H1 (cell line): ENCODE results near the gene TCF7L2. TPM values are rescaled to one million over a fixed set of nuclear protein-coding genes. Genes with fewer than 3 reads are reported as not detected.

Experiments used
- CTCF ChIA-PET: fragments of 300-600 bp; sonication (Branson Sonifier 250); formaldehyde crosslinking; loops from one replicate; lab custom pipeline; 2021; ENCODE audit not compliant: partially characterized antibody; lab: Charles Lee
- POLR2A ChIA-PET: fragments of 300-600 bp; sonication (Branson Sonifier 250); formaldehyde crosslinking; loops from one replicate; lab custom pipeline; 2021; ENCODE audit warnings: inconsistent platforms; ENCODE audit not compliant: partially characterized antibody; lab: Charles Lee
- DNase-seq, 2 experiments: peaks; one replicate each; pipeline versions ENCODE4 v3.0.0 to v3.0.0-alpha.2; 2010 to 2022; ENCODE audit warnings: low spot score in 2 of 2, low read depth in 1 of 2, mixed read lengths in 1 of 2
- FAIRE-seq: peaks from 2 replicates; lab custom pipeline; 2011; peaks lifted over from hg19 to GRCh38; lab: Jason Lieb, UNC
- H2AFZ ChIP-seq: 2 replicates; pipeline ENCODE4 v1.8.1; 2012; ENCODE audit warnings: low read length, inconsistent platforms
- H2AK5ac ChIP-seq: 2 replicates; pipeline ENCODE4 v1.6.1; 2013; ENCODE audit warnings: low read depth, low read length
- H2BK120ac ChIP-seq: replicated peaks from 2 replicates; pipeline ENCODE3; 2013; ENCODE audit warnings: low read depth, low read length, inconsistent platforms
- H2BK12ac ChIP-seq: 2 replicates; pipeline ENCODE4 v1.6.1; 2013; ENCODE audit warnings: low read depth, low read length
- H2BK15ac ChIP-seq: 2 replicates; pipeline ENCODE4 v1.6.1; 2013; ENCODE audit warnings: low read length
- H2BK20ac ChIP-seq: 2 replicates; pipeline ENCODE4 v1.6.1; 2013; ENCODE audit warnings: low read length
- H2BK5ac ChIP-seq: 2 replicates; pipeline ENCODE4 v1.6.1; 2013; ENCODE audit warnings: low read depth, low read length
- H3K14ac ChIP-seq: 2 replicates; pipeline ENCODE4 v1.6.1; 2013; ENCODE audit warnings: inconsistent platforms; ENCODE audit not compliant: insufficient read length
- H3K18ac ChIP-seq: 2 replicates; pipeline ENCODE4 v1.6.1; 2013; ENCODE audit warnings: low read length; ENCODE audit errors: extremely low read depth
- H3K23ac ChIP-seq: 2 replicates; pipeline ENCODE4 v1.6.1; 2013; ENCODE audit warnings: inconsistent platforms; ENCODE audit not compliant: insufficient read length
- H3K23me2 ChIP-seq: 2 replicates; pipeline ENCODE4 v1.6.1; 2013; ENCODE audit warnings: low read depth, low read length
- H3K27ac ChIP-seq: 2 replicates; pipeline ENCODE4 v1.6.1; 2011; ENCODE audit warnings: low read depth, low read length, inconsistent platforms
- H3K27me3 ChIP-seq, 4 experiments: replicated peaks in 1 of 4; 1 replicate in 1 of 4; 2 replicates in 3 of 4; pipeline versions ENCODE4 v1.6.1 to v1.8.1; 2011 to 2013; ENCODE audit warnings: low read length in 3 of 4, mild to moderate bottlenecking in 3 of 4, inconsistent platforms in 2 of 4, mixed read lengths in 2 of 4, moderate library complexity in 1 of 4; ENCODE audit not compliant: control insufficient read depth in 3 of 4, insufficient read depth in 3 of 4; ENCODE audit errors: extremely low read depth in 1 of 4
- H3K36me3 ChIP-seq, 4 experiments: 2 replicates each; pipeline versions ENCODE4 v1.6.1 to v1.8.1; 2011 to 2013; ENCODE audit warnings: mild to moderate bottlenecking in 4 of 4, low read length in 3 of 4, moderate library complexity in 2 of 4, control low read depth in 1 of 4, inconsistent platforms in 1 of 4; ENCODE audit not compliant: insufficient read depth in 4 of 4, control insufficient read depth in 2 of 4
- H3K4ac ChIP-seq: replicated peaks from 2 replicates; pipeline ENCODE3; 2013; ENCODE audit warnings: low read length, low read depth, mixed read lengths, inconsistent platforms; ENCODE audit not compliant: insufficient read length
- H3K4me1 ChIP-seq, 4 experiments: replicated peaks in 1 of 4; 1 replicate in 1 of 4; 2 replicates in 3 of 4; pipeline versions ENCODE4 v1.6.1 to v1.8.1; 2011 to 2013; ENCODE audit warnings: low read length in 3 of 4, inconsistent platforms in 2 of 4, mixed read lengths in 1 of 4; ENCODE audit not compliant: insufficient read depth in 4 of 4, control insufficient read depth in 3 of 4
- H3K4me2 ChIP-seq, 2 experiments: 2 replicates each; pipeline versions ENCODE4 v1.6.1 to v1.8.1; 2011 to 2013; ENCODE audit warnings: low read depth in 2 of 2, low read length in 2 of 2, control low read depth in 1 of 2, inconsistent platforms in 1 of 2, mild to moderate bottlenecking in 1 of 2; ENCODE audit not compliant: insufficient read depth in 1 of 2
- H3K4me3 ChIP-seq, 4 experiments: fragments of 200-600, 300-600 bp in 1 of 4; sonication (generic), shearing (Covaris generic), sonication (Bioruptor Twin) in 1 of 4; 2 replicates each; pipeline versions ENCODE4 v1.5.1 to v1.8.1; 2011 to 2016; ENCODE audit warnings: low read length in 4 of 4, low read depth in 3 of 4, control low read depth in 2 of 4, inconsistent platforms in 2 of 4, mild to moderate bottlenecking in 2 of 4, mixed read lengths in 1 of 4, moderate library complexity in 1 of 4; ENCODE audit not compliant: insufficient read depth in 2 of 4; ENCODE audit errors: extremely low read depth in 1 of 4
- H3K56ac ChIP-seq: replicated peaks from 2 replicates; pipeline ENCODE3; 2013; ENCODE audit warnings: low read depth, mild to moderate bottlenecking, mixed read lengths, low read length, inconsistent platforms; ENCODE audit not compliant: insufficient read length
- H3K79me1 ChIP-seq: 2 replicates; pipeline ENCODE4 v1.6.1; 2013; ENCODE audit warnings: low read depth, low read length, control low read depth
- H3K79me2 ChIP-seq, 2 experiments: 2 replicates each; pipeline versions ENCODE4 v1.6.1 to v1.8.1; 2012 to 2013; ENCODE audit warnings: low read length in 2 of 2, mild to moderate bottlenecking in 2 of 2, inconsistent platforms in 1 of 2; ENCODE audit not compliant: insufficient read depth in 2 of 2, control insufficient read depth in 1 of 2
- H3K9ac ChIP-seq, 4 experiments: replicated peaks in 1 of 4; 1 replicate in 1 of 4; 2 replicates in 3 of 4; pipeline versions ENCODE4 v1.6.1 to v1.8.1; 2011 to 2013; ENCODE audit warnings: low read depth in 3 of 4, low read length in 3 of 4, control low read depth in 2 of 4, mild to moderate bottlenecking in 2 of 4, moderate library complexity in 2 of 4, inconsistent platforms in 1 of 4; ENCODE audit errors: extremely low read depth in 1 of 4
- H3K9me3 ChIP-seq, 2 experiments: 2 replicates each; pipeline versions ENCODE4 v1.6.1 to v1.8.1; 2012 to 2013; ENCODE audit warnings: mild to moderate bottlenecking in 2 of 2, moderate library complexity in 2 of 2, control low read depth in 1 of 2, inconsistent platforms in 1 of 2, low read depth in 1 of 2, low read length in 1 of 2, mixed read lengths in 1 of 2; ENCODE audit not compliant: insufficient read depth in 2 of 2
- H4K20me1 ChIP-seq, 2 experiments: replicated peaks in 1 of 2; 2 replicates each; pipeline versions ENCODE3 to v1.8.1; 2011 to 2013; ENCODE audit warnings: inconsistent platforms in 2 of 2, low read length in 2 of 2, mild to moderate bottlenecking in 1 of 2; ENCODE audit not compliant: insufficient read depth in 2 of 2, control insufficient read depth in 1 of 2
- H4K5ac ChIP-seq: 2 replicates; pipeline ENCODE4 v1.6.1; 2013; ENCODE audit warnings: low read length, low read depth, mixed read lengths, inconsistent platforms; ENCODE audit not compliant: insufficient read length
- H4K8ac ChIP-seq: 2 replicates; pipeline ENCODE4 v1.8.0; 2013; ENCODE audit warnings: mild to moderate bottlenecking, moderate library complexity, low read length, inconsistent platforms; ENCODE audit not compliant: insufficient read depth; ENCODE audit errors: extremely low read depth
- H4K91ac ChIP-seq: replicated peaks from 2 replicates; pipeline ENCODE3; 2013; ENCODE audit warnings: low read length, mixed read lengths, inconsistent platforms; ENCODE audit not compliant: insufficient read length
- CEBPB ChIP-seq: IDR thresholded peaks from 2 replicates; pipeline ENCODE4 v1.6.1; 2012; ENCODE audit warnings: low read depth, low read length
- MAFK ChIP-seq: IDR thresholded peaks from 2 replicates; pipeline ENCODE4 v1.6.1; 2012; ENCODE audit warnings: low read depth, mild to moderate bottlenecking, improper control_type of control experiment, low read length
- WGBS, 2 experiments: shearing (Covaris generic) in 1 of 2; methylation state at CpG; one replicate each; pipeline versions ENCODE4 v1.1.6 to v1.1.7; 2013 to 2015; ENCODE audit warnings: low lambda C conversion rate in 2 of 2, mixed read lengths in 2 of 2, inconsistent platforms in 1 of 2, low coverage in 1 of 2, missing lambda C conversion rate in 1 of 2; ENCODE audit not compliant: insufficient replicate concordance in 2 of 2, insufficient coverage in 1 of 2, insufficient read length in 1 of 2; ENCODE audit errors: extremely low coverage in 1 of 2, missing lambda C conversion rate in 1 of 2; 5-methylcytosine and 5-hydroxymethylcytosine counted together
- polyA plus RNA-seq, 7 experiments: library from polyadenylated mRNA; depleted of rRNA in 3 of 7; stranded (reverse) in 5 of 7; unstranded in 2 of 7; fragments of >200 nt in 5 of 7; fragments of 200-250 nt in 2 of 7; gene quantifications; 1 replicate in 5 of 7; 2 replicates in 1 of 7; 4 replicates in 1 of 7; pipeline versions ENCODE4 v1.2.1 to v1.2.3, GENCODE V29; 2011 to 2013; ENCODE audit warnings: missing spikeins in 2 of 7, mixed read lengths in 2 of 7
- total RNA-seq: library from RNA; stranded (reverse); fragmentation: NEBNext Ultra II Directional; extraction: Animal tissue kit (Norgen Biotek cat#: 25700); gene quantifications from 2 replicates; pipeline ENCODE4 v1.2.1, GENCODE V29; 2021
- TF ChIP-seq, protein P1 (sequence below), 3 experiments: IDR thresholded peaks; 1 replicate in 2 of 3; 2 replicates in 1 of 3; pipeline versions ENCODE4 v1.5.1 to v1.6.1; 2011; ENCODE audit warnings: low read length in 3 of 3, mild to moderate bottlenecking in 3 of 3, inconsistent platforms in 2 of 3, low read depth in 1 of 3, moderate library complexity in 1 of 3; ENCODE audit not compliant: insufficient read depth in 1 of 3; ENCODE audit errors: control extremely low read depth in 1 of 3

The TCF7L2 gene
- total and polyA plus RNA-seq, 2 of the 8 experiments (the other 6 are each of a cell fraction or from before 2014, with no cell fraction given): 33.9 to 67.3 TPM

DNA sequence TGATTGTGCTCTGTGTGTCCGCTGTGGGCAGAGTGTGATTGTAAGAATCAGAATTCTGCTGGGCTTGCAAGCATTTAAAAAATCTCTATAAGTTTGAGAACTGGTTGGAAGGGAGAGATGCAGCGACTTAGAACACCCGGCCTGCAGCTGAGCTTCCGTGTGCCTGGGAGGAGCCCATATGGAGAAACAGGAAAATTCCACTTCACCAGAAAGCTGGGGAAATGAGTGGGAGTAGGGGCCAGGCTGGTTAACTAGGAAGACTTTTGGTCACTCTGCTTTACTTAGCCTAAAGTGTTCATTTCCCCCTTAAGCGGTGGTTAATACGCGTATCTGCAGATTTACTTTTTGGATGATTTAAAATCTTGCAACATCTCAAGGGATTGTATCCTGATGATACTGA is 72.2 kb downstream of the TCF7L2 start:
- Histone ChIP-seq H3K9ac (no peak overlapping the region), H3K4me1 (peaks cover 12 to 24% (median 18%) of the 10 kb centered on the region in 4 experiments), H3K27me3 (no peaks in the 10 kb centered on the region), H3K9me3 (no peaks in the 10 kb centered on the region), H2AK5ac (no peak overlapping the region), H3K36me3 (no peaks in the 10 kb centered on the region; a peak in 1 of 8 replicates), H3K18ac (no peak overlapping the region), H2BK120ac (no peak overlapping the region), H3K23ac (no peak overlapping the region), H4K20me1 (peaks cover 39 to 47% of the 10 kb centered on the region in 2 experiments), H2BK12ac (no peak overlapping the region), H2BK5ac (no peak overlapping the region), H3K4ac (no peak overlapping the region), H3K56ac (no peak overlapping the region), H4K5ac (no peak overlapping the region), H3K79me1 (peaks cover 30% of the 10 kb centered on the region), H3K23me2 (peaks cover 2% of the 10 kb centered on the region; the same call in 1 of the 2 replicates), H4K91ac (no peak overlapping the region), H3K4me3 (no peak overlapping the region), H2AFZ (no peak overlapping the region), H4K8ac (no peak overlapping the region), H3K4me2 (no peak overlapping the region), H2BK20ac (no peak overlapping the region), H2BK15ac (no peak overlapping the region), H3K14ac (no peak overlapping the region), H3K79me2 (peaks cover 15 to 97% of the 10 kb centered on the region in 2 experiments; a peak in 3 of 4 replicates), H3K27ac (no peak overlapping the region)
- no peak for FAIRE-seq
- no peak for DNase-seq
- ChIA-PET CTCF (interaction anchor here (0.7 to 1.9 kb wide), 4 partner anchors 8 to 85 kb away, joined by 3 to 8 read pairs (median 3); no protein-coding TSS in a partner anchor), POLR2A (interaction anchor here (1.1 kb wide), 1 partner anchor 28 kb away, joined by 3 read pairs; no protein-coding TSS in a partner anchor)
- 88% methylated on average over 7 of the region's 7 CpGs; no CpG with 5 or more reads in 1 of the 2 experiments for WGBS, 2 experiments
- TF ChIP-seq MAFK (no peak), CEBPB (no peak)
- TF ChIP-seq, protein P1, sequence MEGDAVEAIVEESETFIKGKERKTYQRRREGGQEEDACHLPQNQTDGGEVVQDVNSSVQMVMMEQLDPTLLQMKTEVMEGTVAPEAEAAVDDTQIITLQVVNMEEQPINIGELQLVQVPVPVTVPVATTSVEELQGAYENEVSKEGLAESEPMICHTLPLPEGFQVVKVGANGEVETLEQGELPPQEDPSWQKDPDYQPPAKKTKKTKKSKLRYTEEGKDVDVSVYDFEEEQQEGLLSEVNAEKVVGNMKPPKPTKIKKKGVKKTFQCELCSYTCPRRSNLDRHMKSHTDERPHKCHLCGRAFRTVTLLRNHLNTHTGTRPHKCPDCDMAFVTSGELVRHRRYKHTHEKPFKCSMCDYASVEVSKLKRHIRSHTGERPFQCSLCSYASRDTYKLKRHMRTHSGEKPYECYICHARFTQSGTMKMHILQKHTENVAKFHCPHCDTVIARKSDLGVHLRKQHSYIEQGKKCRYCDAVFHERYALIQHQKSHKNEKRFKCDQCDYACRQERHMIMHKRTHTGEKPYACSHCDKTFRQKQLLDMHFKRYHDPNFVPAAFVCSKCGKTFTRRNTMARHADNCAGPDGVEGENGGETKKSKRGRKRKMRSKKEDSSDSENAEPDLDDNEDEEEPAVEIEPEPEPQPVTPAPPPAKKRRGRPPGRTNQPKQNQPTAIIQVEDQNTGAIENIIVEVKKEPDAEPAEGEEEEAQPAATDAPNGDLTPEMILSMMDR (IDR thresholded peaks at IDR 0.05; ENCODE audit: control extremely low read depth in 1 of 3, insufficient read depth in 1 of 3, low read depth in 1 of 3, low read length in 3 of 3): no peak
